ENCODE results near the gene ATP9A. TPM values are rescaled to one million over a fixed set of nuclear protein-coding genes. Genes with fewer than 3 reads are reported as not detected.
A peak's percentile ranks its signal among the peaks of the same experiment; 100 is the strongest.

The ATP9A gene
- total and polyA plus RNA-seq, 2 of the 4 experiments (the other 2 are of a cell fraction): 10.6 to 22.4 TPM

GRCh38 chr20:51715856-51716185 is 52.4 kb downstream of the ATP9A start:
- H3K79me1 ChIP-seq (ENCODE audit: low read depth in 1 of 2, low read length in 2 of 2): peaks cover 5 to 41% of the 10 kb centered on the region in 2 experiments; a peak in 2 of 4 replicates
- H2BK5ac ChIP-seq (ENCODE audit: low read depth, low read length, poor library complexity, severe bottlenecking): no peak overlapping the region
- H3K9me3 ChIP-seq (ENCODE audit: control insufficient read depth, insufficient read depth, low read length): no peaks in the 10 kb centered on the region
- H3K27ac ChIP-seq (ENCODE audit: insufficient read depth, low read length): no peak overlapping the region
- no peak overlapping the region for H3K4me3 ChIP-seq (ENCODE audit: insufficient read depth, low read depth, low read length)
- H2BK20ac ChIP-seq (ENCODE audit: low read depth, low read length): no peak overlapping the region
- POLR2A ChIA-PET (ENCODE audit: unreplicated experiment): no interaction called here
- H4K91ac ChIP-seq (ENCODE audit: insufficient read depth, low read depth, low read length): no peak overlapping the region
- H3K18ac ChIP-seq (ENCODE audit: low read depth, low read length): no peak overlapping the region
- H3K23ac ChIP-seq (ENCODE audit: low read depth, low read length): no peak overlapping the region; the same call in 1 of the 2 replicates
- 100% methylated on average over 1 of the region's 1 CpG; no CpG with 5 or more reads in 1 of the 2 experiments for WGBS, 2 experiments (ENCODE audit: extremely low coverage in 2 of 2, insufficient read length in 1 of 2)
- TF ChIP-seq SMC3 (IDR thresholded peaks at IDR 0.05; ENCODE audit: low read depth, low read length): no peak
- DNase-seq (no peak), ATAC-seq (ENCODE audit: low read depth) (no peak)
- no peak overlapping the region for H2AFZ ChIP-seq (replicated peaks; ENCODE audit: low read length, poor library complexity)
- no peak overlapping the region for H4K5ac ChIP-seq (ENCODE audit: low read depth, low read length)
- no peak overlapping the region for H3K56ac ChIP-seq (ENCODE audit: extremely low read depth, insufficient read depth, low read length)
- H3K14ac ChIP-seq (replicated peaks; ENCODE audit: low read depth, low read length): peak overlapping the region; percentile 20; the same call in 1 of the 2 replicates
- H2AK5ac ChIP-seq (ENCODE audit: low read depth, low read length): no peak overlapping the region
- H3K9ac ChIP-seq (ENCODE audit: low read depth, low read length): no peak overlapping the region
- intact Hi-C loops (cut with micrococcal nuclease) (no loop called here), in situ Hi-C loops (cut with MboI; ENCODE audit: low sequenced_read_pairs) (no loop called here), dilution Hi-C loops (cut with HindIII; ENCODE audit: low sequenced_read_pairs, unreplicated experiment) (no loop called here)
- H4K20me1 ChIP-seq (ENCODE audit: insufficient read depth, low read length): peaks cover 2% of the 10 kb centered on the region; the same call in 1 of the 2 replicates
- H2AK9ac ChIP-seq (replicated peaks; ENCODE audit: low read depth, low read length, poor library complexity): no peak overlapping the region
- peaks cover 3% of the 10 kb centered on the region; the same call in 1 of the 2 replicates for H3K4me1 ChIP-seq (ENCODE audit: control insufficient read depth, insufficient read depth, low read length)
- BruUV-seq (replicated peaks): no TSS peak
- H4K8ac ChIP-seq (ENCODE audit: low read depth in 2 of 2, low read length in 2 of 2): no peak overlapping the region
- H3K27me3 ChIP-seq (ENCODE audit: control insufficient read depth, insufficient read depth, low read length): no peaks in the 10 kb centered on the region
- peaks cover 1% of the 10 kb centered on the region for H3K36me3 ChIP-seq (ENCODE audit: control insufficient read depth, insufficient read depth, low read length)
- peaks cover 10% of the 10 kb centered on the region for H3K9me1 ChIP-seq (ENCODE audit: insufficient read depth, low read length)
- no peak overlapping the region for H2BK15ac ChIP-seq (ENCODE audit: low read depth, low read length)
- CTCF ChIA-PET: interaction anchor here (0.9 to 1.3 kb wide), 2 partner anchors 15 to 45 kb away, joined by 3 to 4 read pairs; no protein-coding TSS in a partner anchor
- no peak overlapping the region for H2BK120ac ChIP-seq (ENCODE audit: low read depth, low read length)
- no peak overlapping the region for H3K4ac ChIP-seq (ENCODE audit: low read depth, low read length)
- no peak overlapping the region for H3K4me2 ChIP-seq (ENCODE audit: low read depth, low read length)
